ENCODE results near the gene SYT1.
A peak's percentile ranks its signal among the peaks of the same experiment; 100 is the strongest.

Gene SYT1

DNA sequence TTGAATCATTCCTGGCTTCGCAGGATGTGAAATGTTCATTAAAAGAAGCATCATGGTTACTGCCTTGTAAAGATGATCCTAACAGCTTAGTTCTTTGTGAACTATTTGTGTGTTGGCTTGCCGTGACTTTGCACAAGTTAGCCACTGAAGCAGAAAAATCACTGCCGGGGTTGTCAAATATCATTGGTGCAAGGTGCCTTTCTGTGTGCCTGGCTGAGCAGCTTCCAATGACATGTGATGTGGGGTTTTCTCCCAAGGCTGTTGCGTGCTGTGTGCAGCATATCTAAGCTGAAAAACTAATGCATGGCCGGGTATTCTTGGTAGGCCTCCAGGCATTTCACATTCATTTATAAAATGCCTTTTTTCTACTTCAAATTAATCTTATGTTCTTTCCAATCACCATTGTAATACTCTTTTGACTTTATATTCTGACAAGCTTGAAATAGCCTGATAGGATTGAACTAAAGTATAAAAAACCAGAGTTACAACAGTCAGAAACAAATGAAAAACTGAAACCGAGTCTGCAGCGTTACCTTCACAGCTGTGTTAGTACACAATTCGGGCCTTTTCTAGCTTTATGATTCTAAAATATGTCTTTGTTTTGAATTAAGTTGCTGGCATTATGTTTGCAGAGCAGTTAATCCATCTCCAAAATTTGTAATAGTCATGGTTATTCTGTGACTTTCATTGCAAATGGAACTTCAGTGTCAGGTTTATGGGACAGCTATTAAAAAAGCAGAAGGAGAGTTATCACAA, 222.1 kb downstream of the SYT1 start:
- TF ChIP-seq ZFX (IDR thresholded peaks at IDR 0.05; ENCODE audit: borderline replicate concordance), result no peak
- TF ChIP-seq, protein P1, sequence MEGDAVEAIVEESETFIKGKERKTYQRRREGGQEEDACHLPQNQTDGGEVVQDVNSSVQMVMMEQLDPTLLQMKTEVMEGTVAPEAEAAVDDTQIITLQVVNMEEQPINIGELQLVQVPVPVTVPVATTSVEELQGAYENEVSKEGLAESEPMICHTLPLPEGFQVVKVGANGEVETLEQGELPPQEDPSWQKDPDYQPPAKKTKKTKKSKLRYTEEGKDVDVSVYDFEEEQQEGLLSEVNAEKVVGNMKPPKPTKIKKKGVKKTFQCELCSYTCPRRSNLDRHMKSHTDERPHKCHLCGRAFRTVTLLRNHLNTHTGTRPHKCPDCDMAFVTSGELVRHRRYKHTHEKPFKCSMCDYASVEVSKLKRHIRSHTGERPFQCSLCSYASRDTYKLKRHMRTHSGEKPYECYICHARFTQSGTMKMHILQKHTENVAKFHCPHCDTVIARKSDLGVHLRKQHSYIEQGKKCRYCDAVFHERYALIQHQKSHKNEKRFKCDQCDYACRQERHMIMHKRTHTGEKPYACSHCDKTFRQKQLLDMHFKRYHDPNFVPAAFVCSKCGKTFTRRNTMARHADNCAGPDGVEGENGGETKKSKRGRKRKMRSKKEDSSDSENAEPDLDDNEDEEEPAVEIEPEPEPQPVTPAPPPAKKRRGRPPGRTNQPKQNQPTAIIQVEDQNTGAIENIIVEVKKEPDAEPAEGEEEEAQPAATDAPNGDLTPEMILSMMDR (IDR thresholded peaks at IDR 0.05), result no peak
- no peak overlapping the region for H3K27ac ChIP-seq

DNA sequence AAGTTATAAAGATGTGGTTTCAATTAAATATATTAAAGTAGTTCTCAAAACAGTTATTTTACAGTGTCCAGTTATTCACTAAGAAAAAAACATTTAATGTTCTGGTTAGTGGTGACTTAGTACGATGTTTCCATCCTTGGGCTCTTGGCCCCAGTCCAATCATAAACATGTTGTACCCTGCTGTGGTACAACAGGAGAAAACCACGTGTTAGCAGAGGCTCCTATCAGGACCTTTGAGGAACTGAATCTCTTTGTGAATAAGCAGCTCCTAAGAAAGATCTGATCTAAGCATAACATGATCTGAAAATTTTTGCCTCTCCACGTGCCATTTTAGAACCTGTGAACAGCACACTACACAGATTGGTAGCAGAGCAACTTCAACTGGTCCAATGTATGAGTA, 234.0 kb downstream of the SYT1 start:
- TF ChIP-seq, protein P1 (IDR thresholded peaks at IDR 0.05), result no peak
- TF ChIP-seq ZFX (IDR thresholded peaks at IDR 0.05; ENCODE audit: borderline replicate concordance), result no peak
- no peak overlapping the region for H3K27ac ChIP-seq

DNA sequence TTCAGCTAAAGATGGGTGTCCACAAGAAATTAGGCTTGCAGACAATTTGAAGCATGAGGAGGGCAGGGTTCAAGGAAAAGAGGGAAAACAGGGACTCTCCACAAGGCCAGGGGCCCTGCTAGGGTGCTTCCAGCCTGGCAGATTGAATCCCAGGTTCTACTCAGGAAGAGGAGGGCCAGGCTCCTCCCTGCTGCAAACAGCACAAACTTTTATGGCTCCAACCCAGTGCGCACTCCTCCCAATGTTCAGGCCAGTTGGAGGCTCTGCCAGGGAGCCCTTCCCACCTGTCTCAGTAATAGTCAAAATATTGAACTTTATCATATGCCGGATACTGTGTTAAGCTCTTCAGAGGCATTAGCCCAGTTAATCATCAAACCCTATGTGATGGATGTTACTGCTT, 244.4 kb downstream of the SYT1 start:
- H3K27ac ChIP-seq, result no peak overlapping the region
- TF ChIP-seq, protein P1 (IDR thresholded peaks at IDR 0.05), result no peak
- no peak for TF ChIP-seq ZFX (IDR thresholded peaks at IDR 0.05; ENCODE audit: borderline replicate concordance)

DNA sequence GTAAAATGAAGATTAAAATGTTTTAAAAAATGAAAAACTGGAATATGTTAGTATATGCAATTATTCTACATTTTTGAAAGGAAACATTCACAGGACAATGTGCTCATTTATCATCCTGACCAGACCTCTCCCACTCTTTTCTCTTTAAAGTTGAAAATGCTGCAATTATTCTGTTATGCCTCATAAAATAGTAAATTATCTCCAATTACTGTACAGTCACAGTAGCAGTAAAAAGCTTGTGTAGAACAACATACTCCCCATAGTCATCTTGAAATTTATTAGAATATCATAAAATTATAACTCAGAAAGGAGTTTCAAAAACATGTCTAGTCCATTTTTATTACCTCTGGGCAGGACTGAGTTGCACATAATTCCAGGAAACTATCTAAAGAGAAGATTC, 250.3 kb downstream of the SYT1 start:
- TF ChIP-seq, protein P1 (IDR thresholded peaks at IDR 0.05), result no peak
- TF ChIP-seq ZFX (IDR thresholded peaks at IDR 0.05; ENCODE audit: borderline replicate concordance), result no peak
- no peak overlapping the region for H3K27ac ChIP-seq

DNA sequence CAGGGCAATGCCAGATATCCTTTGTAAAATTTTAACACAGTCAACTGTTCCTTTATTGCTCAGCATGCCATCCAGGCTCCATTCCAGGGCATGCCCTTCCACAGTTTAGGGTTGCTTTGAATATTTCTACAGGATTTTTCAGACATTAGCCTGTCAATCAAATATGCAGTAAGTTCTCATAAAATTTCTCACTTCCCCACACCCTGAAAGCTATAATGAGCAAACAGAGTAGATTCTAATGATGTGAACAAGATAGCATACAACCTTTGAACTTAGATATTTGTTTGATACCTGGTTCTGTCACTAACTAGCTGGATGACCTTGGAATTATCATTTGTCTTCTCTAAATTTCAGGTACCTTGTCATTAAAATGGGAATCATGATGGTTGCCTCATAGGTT, 251.2 kb downstream of the SYT1 start:
- TF ChIP-seq, protein P1 (IDR thresholded peaks at IDR 0.05), result no peak
- TF ChIP-seq ZFX (IDR thresholded peaks at IDR 0.05; ENCODE audit: borderline replicate concordance), result no peak
- H3K27ac ChIP-seq, result no peak overlapping the region

DNA sequence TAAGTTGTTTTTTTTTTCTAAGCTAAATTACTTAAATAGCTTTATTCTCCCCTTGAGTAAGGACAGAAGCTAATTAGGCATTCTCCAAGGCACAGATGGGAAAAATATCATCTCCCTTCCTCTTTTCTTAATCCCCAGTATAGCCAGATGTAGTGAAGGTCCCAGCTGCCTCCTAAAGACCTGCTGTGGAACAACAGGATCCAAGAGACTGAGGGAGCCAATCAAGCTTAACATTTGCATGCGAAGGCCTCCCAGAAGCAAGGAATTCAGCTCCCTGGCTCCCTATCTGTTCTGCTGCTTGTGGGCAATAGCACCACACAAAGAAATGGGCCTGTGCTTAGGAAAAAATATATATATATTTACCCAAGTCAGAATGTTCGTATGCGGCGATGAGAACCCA, 255.2 kb downstream of the SYT1 start:
- no peak overlapping the region for H3K27ac ChIP-seq
- TF ChIP-seq, protein P1 (IDR thresholded peaks at IDR 0.05), result no peak
- no peak for TF ChIP-seq ZFX (IDR thresholded peaks at IDR 0.05; ENCODE audit: borderline replicate concordance)

DNA sequence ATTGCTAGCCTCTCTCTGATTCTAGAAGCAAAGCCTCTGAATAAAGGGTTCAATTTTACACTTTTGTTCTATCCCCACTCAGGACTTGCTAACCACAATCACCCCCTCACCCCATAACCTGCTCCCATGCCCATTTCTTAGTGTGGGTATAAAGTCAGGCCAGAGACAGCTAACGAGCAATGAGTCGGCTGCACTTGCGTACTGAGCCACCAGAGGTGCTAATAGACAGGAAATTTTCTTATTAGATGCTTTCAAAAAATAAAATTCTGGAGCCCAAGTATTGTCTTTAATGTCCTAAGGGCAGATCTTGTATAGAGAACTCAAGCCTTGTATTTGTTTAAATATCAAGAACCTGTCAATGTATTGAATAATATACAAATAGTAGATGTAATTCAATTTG, 256.9 kb downstream of the SYT1 start:
- TF ChIP-seq, protein P1 (IDR thresholded peaks at IDR 0.05), result peak; percentile 69
- no peak for TF ChIP-seq ZFX (IDR thresholded peaks at IDR 0.05; ENCODE audit: borderline replicate concordance)

More for the DNA sequence above, 256.9 kb downstream of the SYT1 start:
- no peak overlapping the region for H3K27ac ChIP-seq

Data from 22Rv1 (cell line).